IMR-90 (cell line): ENCODE results near the gene LRCH3. TPM values are rescaled to one million over a fixed set of nuclear protein-coding genes. Genes with fewer than 3 reads are reported as not detected.

Source experiments
- ATAC-seq: fragments of 200-7000 bp; cut with Tn5 transposase; 2 replicates; pipeline ENCODE4 v1.9.1; 2020; ENCODE audit warnings: low read depth, mild to moderate bottlenecking, moderate library complexity
- BruUV-seq: library from RNA; stranded (reverse); fragments of 400-500 nt; replicated peaks from 2 replicates; lab custom pipeline; 2021; lab: Mats Ljungman, UMichigan
- CTCF ChIA-PET: fragments of 300-600 bp; formaldehyde crosslinking; extraction: SDS; loops from one replicate; lab custom pipeline; 2021; ENCODE audit warnings: antibody characterized with exemption; lab: Yijun Ruan, JAX
- POLR2A ChIA-PET: fragments of 300-600 bp; sonication (Branson Sonifier 250); formaldehyde crosslinking; loops from one replicate; lab custom pipeline; 2022; ENCODE audit warnings: antibody characterized with exemption; ENCODE audit not compliant: unreplicated experiment; lab: Charles Lee
- DNase-seq: peaks from one replicate; pipeline ENCODE4 v3.0.0; 2013
- H2AFZ ChIP-seq: replicated peaks from 2 replicates; pipeline ENCODE3; 2013; ENCODE audit warnings: low read length, mild to moderate bottlenecking; ENCODE audit not compliant: poor library complexity
- H2AK5ac ChIP-seq: 2 replicates; pipeline ENCODE4 v1.6.1; 2013; ENCODE audit warnings: low read depth, low read length, inconsistent platforms
- H2AK9ac ChIP-seq: replicated peaks from 2 replicates; pipeline ENCODE3; 2013; ENCODE audit warnings: mild to moderate bottlenecking, low read depth, low read length, moderate library complexity; ENCODE audit not compliant: poor library complexity
- H2BK120ac ChIP-seq: 2 replicates; pipeline ENCODE4 v1.6.1; 2013; ENCODE audit warnings: low read depth, low read length, inconsistent platforms
- H2BK15ac ChIP-seq: 3 replicates; pipeline ENCODE4 v1.6.1; 2013; ENCODE audit warnings: low read depth, low read length, inconsistent platforms
- H2BK20ac ChIP-seq: 2 replicates; pipeline ENCODE4 v1.6.1; 2013; ENCODE audit warnings: low read depth, mild to moderate bottlenecking, inconsistent platforms, low read length, moderate library complexity
- H2BK5ac ChIP-seq: 2 replicates; pipeline ENCODE4 v1.6.1; 2013; ENCODE audit warnings: mild to moderate bottlenecking, low read depth, low read length, inconsistent platforms; ENCODE audit not compliant: poor library complexity, severe bottlenecking
- H3K14ac ChIP-seq: replicated peaks from 2 replicates; pipeline ENCODE4 v1.6.1; 2013; ENCODE audit warnings: low read depth, low read length, inconsistent platforms
- H3K18ac ChIP-seq: 2 replicates; pipeline ENCODE4 v1.6.1; 2013; ENCODE audit warnings: low read depth, low read length, control low read depth
- H3K23ac ChIP-seq: 2 replicates; pipeline ENCODE4 v1.6.1; 2013; ENCODE audit warnings: low read depth, low read length, inconsistent platforms
- H3K27ac ChIP-seq: 2 replicates; pipeline ENCODE4 v1.5.1; 2013; ENCODE audit warnings: mild to moderate bottlenecking, control low read depth, low read length; ENCODE audit not compliant: insufficient read depth
- H3K27me3 ChIP-seq: 2 replicates; pipeline ENCODE4 v1.6.1; 2013; ENCODE audit warnings: low read length; ENCODE audit not compliant: control insufficient read depth, insufficient read depth
- H3K36me3 ChIP-seq: 2 replicates; pipeline ENCODE4 v1.6.1; 2013; ENCODE audit warnings: low read length, mixed read lengths; ENCODE audit not compliant: control insufficient read depth, insufficient read depth
- H3K4ac ChIP-seq: 2 replicates; pipeline ENCODE4 v1.6.1; 2013; ENCODE audit warnings: low read depth, low read length, inconsistent platforms
- H3K4me1 ChIP-seq: 2 replicates; pipeline ENCODE4 v1.6.1; 2013; ENCODE audit warnings: low read length, mixed read lengths; ENCODE audit not compliant: control insufficient read depth, insufficient read depth
- H3K4me2 ChIP-seq: 2 replicates; pipeline ENCODE4 v1.6.1; 2013; ENCODE audit warnings: low read depth, mild to moderate bottlenecking, control low read depth, low read length, moderate library complexity
- H3K4me3 ChIP-seq: 2 replicates; pipeline ENCODE4 v1.5.1; 2013; ENCODE audit warnings: low read depth, mild to moderate bottlenecking, control low read depth, low read length, moderate library complexity; ENCODE audit not compliant: insufficient read depth
- H3K56ac ChIP-seq: 2 replicates; pipeline ENCODE4 v1.6.1; 2013; ENCODE audit warnings: low read length, inconsistent platforms; ENCODE audit not compliant: insufficient read depth; ENCODE audit errors: extremely low read depth
- H3K79me1 ChIP-seq, 2 experiments: 2 replicates each; pipeline ENCODE4 v1.6.1; 2013; ENCODE audit warnings: low read length in 2 of 2, inconsistent platforms in 1 of 2, low read depth in 1 of 2
- H3K9ac ChIP-seq: 2 replicates; pipeline ENCODE4 v1.6.1; 2013; ENCODE audit warnings: low read depth, low read length, control low read depth
- H3K9me1 ChIP-seq: 2 replicates; pipeline ENCODE4 v1.6.1; 2013; ENCODE audit warnings: low read length, inconsistent platforms; ENCODE audit not compliant: insufficient read depth
- H3K9me3 ChIP-seq: 2 replicates; pipeline ENCODE4 v1.6.1; 2013; ENCODE audit warnings: low read length; ENCODE audit not compliant: control insufficient read depth, insufficient read depth
- H4K20me1 ChIP-seq: 2 replicates; pipeline ENCODE4 v1.6.1; 2013; ENCODE audit warnings: low read length, inconsistent platforms; ENCODE audit not compliant: insufficient read depth
- H4K5ac ChIP-seq: 2 replicates; pipeline ENCODE4 v1.6.1; 2013; ENCODE audit warnings: mild to moderate bottlenecking, low read depth, low read length, control low read depth
- H4K8ac ChIP-seq, 2 experiments: 2 replicates each; pipeline ENCODE4 v1.6.1; 2013; ENCODE audit warnings: low read depth in 2 of 2, low read length in 2 of 2, control low read depth in 1 of 2, inconsistent platforms in 1 of 2
- H4K91ac ChIP-seq: 2 replicates; pipeline ENCODE4 v1.6.1; 2013; ENCODE audit warnings: low read depth, low read length, inconsistent platforms; ENCODE audit not compliant: insufficient read depth
- CTCF ChIP-seq: conservative IDR thresholded peaks from 2 replicates; pipeline ENCODE4 v1.5.1; 2012; ENCODE audit warnings: mild to moderate bottlenecking, low read depth, low read length, improper control_type of control experiment
- MAZ ChIP-seq: IDR thresholded peaks from 2 replicates; pipeline ENCODE4 v1.6.1; 2012; ENCODE audit warnings: low read depth, mild to moderate bottlenecking, low read length, improper control_type of control experiment, moderate library complexity, borderline replicate concordance
- MXI1 ChIP-seq: IDR thresholded peaks from 2 replicates; pipeline ENCODE4 v1.6.1; 2012; ENCODE audit warnings: low read depth, mild to moderate bottlenecking, low read length, moderate library complexity, borderline replicate concordance
- RAD21 ChIP-seq: IDR thresholded peaks from 2 replicates; pipeline ENCODE4 v1.6.1; 2012; ENCODE audit warnings: low read length, improper control_type of control experiment
- RCOR1 ChIP-seq: IDR thresholded peaks from 2 replicates; pipeline ENCODE4 v1.6.1; 2012; ENCODE audit warnings: mild to moderate bottlenecking, low read length, improper control_type of control experiment; ENCODE audit not compliant: insufficient replicate concordance
- RFX5 ChIP-seq: IDR thresholded peaks from 2 replicates; pipeline ENCODE4 v1.8.0; 2012; ENCODE audit warnings: low read depth, mild to moderate bottlenecking, low read length, moderate library complexity
- SMC3 ChIP-seq: fragments of 150-350 bp; IDR thresholded peaks from 2 replicates; pipeline ENCODE4 v1.6.1; 2016; ENCODE audit warnings: low read depth, mild to moderate bottlenecking, antibody characterized with exemption, low read length, moderate library complexity
- WGBS, 2 experiments: methylation state at CpG; one replicate each; pipeline versions ENCODE4 v1.1.5 to v1.1.7; 2013; ENCODE audit warnings: missing lambda C conversion rate in 2 of 2; ENCODE audit not compliant: insufficient read length in 1 of 2; ENCODE audit errors: extremely low coverage in 2 of 2; 5-methylcytosine and 5-hydroxymethylcytosine counted together
- dilution Hi-C: fragments of 300-500 bp; cut with HindIII; formaldehyde crosslinking; loops from one replicate; pipeline ENCODE4 v1.14.3; 2018; ENCODE audit warnings: low sequenced_read_pairs; ENCODE audit not compliant: unreplicated experiment
- in situ Hi-C: fragments of 300-500 bp; cut with MboI; formaldehyde crosslinking; loops from 3 replicates; pipeline ENCODE4 v1.14.3; 2019; ENCODE audit warnings: low sequenced_read_pairs, inconsistent platforms, mixed read lengths
- intact Hi-C: fragments of 100-400 bp; cut with micrococcal nuclease; formaldehyde crosslinking; loops from 2 replicates; pipeline ENCODE4 v1.10.0; 2022
- polyA plus RNA-seq, 3 experiments: library from polyadenylated mRNA; depleted of rRNA; stranded (reverse); fragments of >200 nt; gene quantifications; 2 replicates each; pipeline ENCODE4 v1.2.3, GENCODE V29; 2012; ENCODE audit warnings: low replicate concordance in 1 of 3
- total RNA-seq: library from RNA; depleted of rRNA; stranded (reverse); fragments of >200 nt; gene quantifications from 2 replicates; pipeline ENCODE4 v1.2.3, GENCODE V29; 2012
- TF ChIP-seq, protein P1 (sequence below): fragments of 150-350 bp; IDR thresholded peaks from 2 replicates; pipeline ENCODE4 v1.6.1; 2016; ENCODE audit warnings: low read depth, mild to moderate bottlenecking, low read length, moderate library complexity, borderline replicate concordance

LRCH3 gene
- total and polyA plus RNA-seq, 2 of the 4 experiments (the other 2 are of a cell fraction): 28.5 to 40.5 TPM

DNA sequence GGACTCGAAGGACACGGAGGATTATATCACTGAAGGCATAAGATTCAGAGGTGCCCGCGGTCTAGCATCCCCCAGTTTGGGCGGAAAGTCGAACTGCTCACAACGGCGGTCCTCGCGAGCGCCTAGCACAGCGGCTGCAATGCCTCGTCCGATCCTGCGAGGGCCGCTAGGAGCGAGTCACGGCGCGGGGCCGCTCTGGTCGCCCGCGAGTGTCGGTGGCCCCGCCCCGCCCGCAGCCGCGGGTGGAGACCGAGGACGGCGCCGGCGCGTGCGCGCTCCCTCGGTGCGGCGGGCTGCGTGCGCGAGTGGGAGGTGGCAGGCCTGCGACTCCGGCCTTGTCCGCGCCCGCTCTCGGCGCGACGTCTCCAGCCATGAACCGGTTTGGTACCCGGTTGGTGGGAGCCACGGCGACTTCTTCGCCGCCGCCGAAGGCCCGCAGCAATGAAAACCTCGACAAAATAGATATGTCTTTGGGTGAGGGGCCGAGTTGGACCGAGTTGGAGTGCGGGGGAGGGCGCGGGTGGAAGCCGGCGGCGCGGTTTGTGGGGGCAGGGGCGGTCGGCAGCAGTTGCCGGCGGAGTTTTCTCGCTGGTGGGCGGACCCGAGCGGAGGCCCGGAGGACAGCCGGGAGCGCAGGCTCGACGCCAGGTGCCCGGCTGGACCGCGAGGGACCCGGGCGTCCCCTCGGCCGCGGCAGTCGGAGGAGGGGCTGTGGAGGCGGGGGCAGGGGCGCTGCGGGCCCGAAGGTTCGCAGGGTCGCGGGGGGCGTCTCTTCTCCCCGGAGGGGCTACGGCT is 41.3 kb upstream of the LRCH3 start, which contains the start of gene FYTTD1:
Gene FYTTD1 (plus strand): TSS at position 283 of the 795 bp plus-strand sequence. CDS start 89 bp downstream, at position 372.
- BruUV-seq: no TSS peak
- Histone ChIP-seq H4K8ac (peak within 1 kb of the TSS; percentile 50 to 70), H3K4me2 (peak within 1 kb of the TSS; percentile 99), H4K20me1 (peaks cover 42% of the 10 kb centered on the region), H2BK15ac (peak within 1 kb of the TSS; percentile 92; the same call in 2 of the 3 replicates), H2BK120ac (peak within 1 kb of the TSS; percentile 75), H4K5ac (peak within 1 kb of the TSS; percentile 75), H2AK9ac (peak within 1 kb of the TSS; percentile 93), H3K4me3 (peak within 1 kb of the TSS; percentile 89), H3K23ac (peak within 1 kb of the TSS; percentile 98), H2AK5ac (peak within 1 kb of the TSS; percentile 65; the same call in 1 of the 2 replicates), H3K36me3 (no peaks in the 10 kb centered on the region), H4K91ac (peak within 1 kb of the TSS; percentile 75), H3K27me3 (no peaks in the 10 kb centered on the region), H3K9me1 (peaks cover 5% of the 10 kb centered on the region; the same call in 1 of the 2 replicates), H3K18ac (peak within 1 kb of the TSS; percentile 72), H2BK5ac (peak within 1 kb of the TSS; percentile 91), H3K27ac (peak within 1 kb of the TSS; percentile 94), H3K4ac (peak within 1 kb of the TSS; percentile 95), H3K9ac (peak within 1 kb of the TSS; percentile 88), H3K56ac (peak within 1 kb of the TSS; percentile 73), H3K14ac (peak within 1 kb of the TSS; percentile 96), H2BK20ac (peak within 1 kb of the TSS; percentile 24; the same call in 1 of the 2 replicates), H2AFZ (peak within 1 kb of the TSS; percentile 100), H3K4me1 (peaks cover 2% of the 10 kb centered on the region), H3K9me3 (no peaks in the 10 kb centered on the region), H3K79me1 (peaks cover 7 to 21% of the 10 kb centered on the region in 2 experiments; a peak in 3 of 4 replicates)
- dilution Hi-C loops: no loop called here
- TF ChIP-seq RCOR1: peak; percentile 18
- TF ChIP-seq, protein P1, sequence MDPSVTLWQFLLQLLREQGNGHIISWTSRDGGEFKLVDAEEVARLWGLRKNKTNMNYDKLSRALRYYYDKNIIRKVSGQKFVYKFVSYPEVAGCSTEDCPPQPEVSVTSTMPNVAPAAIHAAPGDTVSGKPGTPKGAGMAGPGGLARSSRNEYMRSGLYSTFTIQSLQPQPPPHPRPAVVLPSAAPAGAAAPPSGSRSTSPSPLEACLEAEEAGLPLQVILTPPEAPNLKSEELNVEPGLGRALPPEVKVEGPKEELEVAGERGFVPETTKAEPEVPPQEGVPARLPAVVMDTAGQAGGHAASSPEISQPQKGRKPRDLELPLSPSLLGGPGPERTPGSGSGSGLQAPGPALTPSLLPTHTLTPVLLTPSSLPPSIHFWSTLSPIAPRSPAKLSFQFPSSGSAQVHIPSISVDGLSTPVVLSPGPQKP: no peak
- TF ChIP-seq CTCF: peak; percentile 46
- TF ChIP-seq MXI1: peak; percentile 73; the same call in 1 of the 2 replicates
- TF ChIP-seq RFX5: no peak
- peak; percentile 6; the same call in 1 of the 2 replicates for TF ChIP-seq SMC3
- peak; percentile 66; the same call in 1 of the 2 replicates for TF ChIP-seq MAZ
- TF ChIP-seq RAD21: peak; percentile 33; the same call in 1 of the 2 replicates
- DNase-seq: peak; percentile 84
- POLR2A ChIA-PET: no interaction called here
- intact Hi-C loops: loop anchor here (1.0 kb wide), 1 partner anchor 12 kb away; no protein-coding TSS in a partner anchor
- CTCF ChIA-PET: interaction anchor here (0.6 to 0.7 kb wide), 2 partner anchors 53 to 151 kb away, joined by 3 read pairs; no protein-coding TSS in a partner anchor
- in situ Hi-C loops: no loop called here
- 0% methylated on average over 61 of the region's 104 CpGs; no CpG with 5 or more reads in 1 of the 2 experiments for WGBS, 2 experiments
- ATAC-seq: peak; percentile 93
